Thoracic aorta (tissue), 2 donors: ENCODE results near the gene FGF8. TPM values are rescaled to one million over a fixed set of nuclear protein-coding genes. Genes with fewer than 3 reads are reported as not detected.

Source experiments
- ATAC-seq: fragments of 150-250 bp; one replicate; pipeline ENCODE4 v1.8.0; 2017; ENCODE audit warnings: low read depth; ENCODE audit not compliant: insufficient number of reproducible peaks, low FRiP score
- DNase-seq: peaks from one replicate; pipeline ENCODE4 v3.0.0-alpha.2; 2020; ENCODE audit warnings: low spot score
- H3K27ac ChIP-seq, 2 donors: fragments of 200-600 bp; sonication (generic); 1 replicate in 1 of 2; 2 replicates in 1 of 2; pipeline ENCODE4 v1.5.1; 2016; ENCODE audit warnings: mild to moderate bottlenecking in 2 of 2, moderate library complexity in 2 of 2
- H3K27me3 ChIP-seq: fragments of 200-600 bp; sonication (generic); replicated peaks from 2 replicates; pipeline ENCODE4 v1.6.0; 2016; ENCODE audit warnings: mild to moderate bottlenecking; ENCODE audit not compliant: insufficient read depth
- H3K36me3 ChIP-seq: fragments of 200-600 bp; sonication (generic); one replicate; pipeline ENCODE4 v1.5.1; 2016
- H3K4me1 ChIP-seq, 2 donors: fragments of 200-600 bp; sonication (generic); 1 replicate in 1 of 2; 2 replicates in 1 of 2; pipeline versions ENCODE4 v1.5.1 to v1.6.0; 2016; ENCODE audit warnings: low read depth in 2 of 2, mild to moderate bottlenecking in 1 of 2; ENCODE audit not compliant: control insufficient read depth in 1 of 2
- H3K4me3 ChIP-seq: fragments of 200-600 bp; sonication (generic); 2 replicates; pipeline ENCODE4 v1.5.1; 2016; ENCODE audit warnings: mild to moderate bottlenecking
- H3K9me3 ChIP-seq: fragments of 200-600 bp; sonication (generic); 2 replicates; pipeline ENCODE4 v1.5.1; 2016
- total RNA-seq, 2 donors: library from RNA; depleted of rRNA; stranded (reverse); fragments of >200 nt; gene quantifications; one replicate each; pipeline versions ENCODE4 v1.1.0 to v1.2.3, GENCODE V29; 2016
- TF ChIP-seq, protein P1 (sequence below): fragments of 200-600 bp; sonication (generic); IDR thresholded peaks from one replicate; pipeline ENCODE4 v1.5.1; 2019; ENCODE audit warnings: antibody characterized with exemption

FGF8 gene
- total RNA-seq, 2 donors from 2014 or later = not detected

DNA sequence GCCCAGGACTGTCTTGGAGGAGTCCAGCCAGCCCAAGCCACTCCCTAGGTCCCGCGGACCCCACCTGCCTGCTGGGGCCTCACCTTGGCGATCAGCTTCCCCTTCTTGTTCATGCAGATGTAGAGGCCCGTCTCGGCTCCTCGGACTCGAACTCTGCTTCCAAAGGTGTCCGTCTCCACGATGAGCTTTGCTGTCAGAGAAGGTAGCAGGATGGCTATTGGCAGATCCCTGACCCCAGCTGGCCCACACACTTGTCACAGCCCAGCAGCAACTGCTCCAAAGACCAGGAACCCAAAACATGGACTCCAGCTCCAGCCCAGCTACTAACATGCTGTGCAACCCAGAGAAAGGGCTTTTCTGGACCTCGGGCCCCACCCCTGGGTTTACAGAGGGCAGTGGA is 4.5 kb downstream of the FGF8 start:
- no peak overlapping the region for H3K27ac ChIP-seq
- H3K4me1 ChIP-seq = peaks cover 6 to 12% of the 10 kb centered on the region in 2 donors
- no peak for ATAC-seq
- no peaks in the 10 kb centered on the region for H3K9me3 ChIP-seq
- no peak for DNase-seq
- no peaks in the 10 kb centered on the region for H3K36me3 ChIP-seq
- peaks cover 8% of the 10 kb centered on the region for H3K27me3 ChIP-seq
- TF ChIP-seq, protein P1, sequence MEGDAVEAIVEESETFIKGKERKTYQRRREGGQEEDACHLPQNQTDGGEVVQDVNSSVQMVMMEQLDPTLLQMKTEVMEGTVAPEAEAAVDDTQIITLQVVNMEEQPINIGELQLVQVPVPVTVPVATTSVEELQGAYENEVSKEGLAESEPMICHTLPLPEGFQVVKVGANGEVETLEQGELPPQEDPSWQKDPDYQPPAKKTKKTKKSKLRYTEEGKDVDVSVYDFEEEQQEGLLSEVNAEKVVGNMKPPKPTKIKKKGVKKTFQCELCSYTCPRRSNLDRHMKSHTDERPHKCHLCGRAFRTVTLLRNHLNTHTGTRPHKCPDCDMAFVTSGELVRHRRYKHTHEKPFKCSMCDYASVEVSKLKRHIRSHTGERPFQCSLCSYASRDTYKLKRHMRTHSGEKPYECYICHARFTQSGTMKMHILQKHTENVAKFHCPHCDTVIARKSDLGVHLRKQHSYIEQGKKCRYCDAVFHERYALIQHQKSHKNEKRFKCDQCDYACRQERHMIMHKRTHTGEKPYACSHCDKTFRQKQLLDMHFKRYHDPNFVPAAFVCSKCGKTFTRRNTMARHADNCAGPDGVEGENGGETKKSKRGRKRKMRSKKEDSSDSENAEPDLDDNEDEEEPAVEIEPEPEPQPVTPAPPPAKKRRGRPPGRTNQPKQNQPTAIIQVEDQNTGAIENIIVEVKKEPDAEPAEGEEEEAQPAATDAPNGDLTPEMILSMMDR = no peak
- H3K4me3 ChIP-seq = no peak overlapping the region

DNA sequence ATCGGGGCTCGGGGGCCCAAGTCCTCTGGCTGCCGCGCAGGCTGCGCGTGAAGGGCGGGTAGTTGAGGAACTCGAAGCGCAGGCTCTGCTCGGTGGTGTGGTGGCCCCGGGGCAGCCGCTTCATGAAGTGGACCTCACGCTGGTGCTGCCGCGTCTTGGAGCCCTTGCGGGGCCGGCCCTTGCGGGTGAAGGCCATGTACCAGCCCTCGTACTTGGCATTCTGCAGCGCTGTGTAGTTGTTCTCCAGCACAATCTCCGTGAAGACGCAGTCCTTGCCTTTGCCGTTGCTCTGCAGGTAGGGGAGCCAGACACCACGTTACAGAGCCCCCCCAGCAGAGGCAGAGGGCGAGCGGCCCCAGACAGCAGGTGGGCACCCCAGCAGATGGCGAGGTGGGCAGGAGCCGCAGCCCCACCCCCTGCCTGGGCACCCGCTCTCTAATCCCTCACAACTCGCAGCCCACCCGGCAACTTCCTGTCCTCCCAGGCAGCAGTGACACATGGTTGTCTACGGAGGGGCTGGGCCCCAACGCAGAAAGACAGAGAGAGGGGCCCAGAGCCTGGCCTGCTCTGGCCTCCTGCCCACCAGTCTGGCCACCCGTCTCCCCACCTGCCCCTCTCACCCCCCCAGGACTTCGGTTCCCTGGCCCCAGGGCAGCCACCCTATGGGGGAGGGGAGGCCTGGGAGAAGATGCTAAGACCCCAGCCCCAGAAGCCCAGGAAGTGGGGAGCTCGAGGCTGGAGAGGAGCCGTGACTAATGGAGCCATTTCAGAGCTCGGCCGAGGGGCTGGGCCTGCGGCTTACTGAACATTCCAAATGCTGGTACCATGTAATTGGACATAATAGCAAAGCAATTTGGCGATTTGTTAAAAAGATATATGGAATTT is 5.3 kb downstream of the FGF8 start:
- H3K27me3 ChIP-seq = peaks cover 8% of the 10 kb centered on the region
- no peak for ATAC-seq

DNA sequence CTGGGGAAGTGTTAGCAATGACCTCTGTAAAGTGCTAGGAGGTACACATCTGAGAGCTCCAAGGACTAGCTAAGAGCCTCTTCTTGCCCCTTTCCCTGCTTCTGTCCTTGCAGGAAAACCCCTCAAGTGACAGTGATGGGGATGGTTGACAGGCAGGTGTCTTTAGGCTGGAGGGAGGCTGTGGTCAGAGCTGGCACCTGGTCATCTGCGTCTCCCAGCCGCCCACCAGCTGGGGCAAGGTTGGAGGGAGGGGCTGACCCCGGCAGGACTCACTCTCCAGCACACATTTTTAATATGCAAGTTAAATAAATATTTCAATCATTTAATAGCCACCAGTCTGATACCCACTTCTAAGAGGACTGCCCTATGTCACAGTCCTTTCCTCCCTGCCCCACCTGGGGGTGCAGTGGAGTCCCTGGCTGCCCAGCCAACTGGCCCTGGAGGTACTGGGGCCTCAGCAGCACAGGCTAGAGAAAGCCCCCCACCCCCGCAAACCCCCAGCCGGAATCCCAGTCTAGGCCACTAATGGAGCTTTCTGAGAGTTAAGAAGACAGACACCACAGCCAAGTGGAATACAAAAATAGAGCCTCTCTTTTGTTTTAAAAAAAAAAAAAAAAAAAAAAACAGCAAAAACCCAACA is 6.3 kb downstream of the FGF8 start:
- no peaks in the 10 kb centered on the region for H3K27me3 ChIP-seq
- H3K9me3 ChIP-seq = no peaks in the 10 kb centered on the region
- TF ChIP-seq, protein P1 = no peak
- DNase-seq (no peak), ATAC-seq (no peak)
- no peak overlapping the region for H3K27ac ChIP-seq
- H3K36me3 ChIP-seq = no peaks in the 10 kb centered on the region
- H3K4me3 ChIP-seq = no peak overlapping the region
- no peaks in the 10 kb centered on the region for H3K4me1 ChIP-seq

More for the DNA sequence above, 5.3 kb downstream of the FGF8 start:
- no peaks in the 10 kb centered on the region for H3K9me3 ChIP-seq
- TF ChIP-seq, protein P1 = no peak
- no peaks in the 10 kb centered on the region for H3K36me3 ChIP-seq
- peaks cover 2 to 9% of the 10 kb centered on the region in 2 donors for H3K4me1 ChIP-seq
- no peak overlapping the region for H3K27ac ChIP-seq
- no peak for DNase-seq
- H3K4me3 ChIP-seq = no peak overlapping the region

DNA sequence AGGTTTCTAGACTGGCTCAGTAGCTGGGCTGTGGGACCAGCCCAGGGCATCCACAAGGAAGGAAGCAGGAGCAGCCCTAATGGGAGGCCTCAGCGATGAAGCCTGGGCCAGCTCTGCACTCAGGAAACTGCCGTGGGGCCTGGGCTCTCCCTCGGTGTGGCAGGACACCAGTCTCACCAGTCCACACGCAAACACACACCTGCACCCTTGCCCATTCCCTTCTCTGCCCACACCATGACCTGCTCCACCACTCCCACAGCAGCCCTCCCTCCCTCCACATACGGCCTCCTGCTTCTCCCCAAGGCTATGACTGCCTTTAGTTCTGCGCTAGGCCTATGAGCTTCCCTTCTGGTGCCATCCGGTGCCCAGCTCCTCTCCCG is 7.1 kb downstream of the FGF8 start:
- ATAC-seq (no peak), DNase-seq (no peak)
- Histone ChIP-seq H3K4me3 (no peak overlapping the region), H3K27me3 (no peaks in the 10 kb centered on the region), H3K27ac (no peak overlapping the region), H3K36me3 (no peaks in the 10 kb centered on the region), H3K4me1 (no peaks in the 10 kb centered on the region), H3K9me3 (no peaks in the 10 kb centered on the region)
- TF ChIP-seq, protein P1 = no peak

DNA sequence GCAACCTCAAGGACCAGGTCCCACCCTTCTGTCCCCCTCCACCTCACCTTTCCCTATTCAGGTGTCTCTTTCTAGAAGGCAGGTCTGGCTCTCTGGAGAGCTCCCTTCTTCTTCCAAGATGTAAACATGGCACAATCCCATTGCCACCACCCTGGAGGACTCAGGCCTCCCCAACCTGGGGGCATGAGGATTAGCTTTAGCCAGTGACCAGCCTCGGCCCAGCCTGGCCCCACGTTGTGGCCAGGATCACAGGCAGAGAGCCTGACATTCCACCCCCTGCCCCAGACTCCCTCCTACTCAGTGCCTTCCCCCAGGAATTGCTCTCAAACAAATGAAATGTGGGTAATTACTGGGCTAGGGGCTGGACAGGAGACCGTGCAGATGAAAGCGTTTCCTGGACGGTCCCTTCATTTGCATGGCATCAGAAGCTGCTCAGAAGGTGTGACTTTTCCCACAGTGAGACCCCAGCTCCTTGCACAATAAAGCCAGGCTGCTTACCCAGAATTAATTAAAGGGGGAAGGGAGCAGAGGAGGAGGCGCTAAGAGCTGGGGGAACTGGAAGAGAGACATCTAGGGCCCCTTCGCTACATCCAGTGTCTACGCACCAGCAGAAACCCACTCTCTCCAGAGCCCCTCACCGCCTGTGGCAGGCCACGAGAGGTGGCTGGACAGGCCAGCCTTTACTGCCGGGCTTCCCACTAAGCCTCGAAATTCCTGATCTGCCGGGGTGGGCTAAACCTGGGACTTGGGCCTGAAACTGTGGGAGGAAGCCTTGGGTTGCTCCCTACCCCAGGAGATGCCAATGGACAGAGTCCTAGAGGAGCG is 7.7 kb downstream of the FGF8 start:
- Histone ChIP-seq H3K27me3 (no peaks in the 10 kb centered on the region), H3K4me1 (no peaks in the 10 kb centered on the region), H3K36me3 (no peaks in the 10 kb centered on the region), H3K4me3 (no peak overlapping the region), H3K9me3 (no peaks in the 10 kb centered on the region), H3K27ac (no peak overlapping the region)
- ATAC-seq (no peak), DNase-seq (no peak)
- TF ChIP-seq, protein P1 = no peak
